ENCODE results near the gene AFTPH.

GRCh38 chr2:64617631-64618151, 93.6 kb downstream of the AFTPH start:
- no peak for TF ChIP-seq EZH2 (IDR thresholded peaks at IDR 0.05; ENCODE audit: borderline replicate concordance, low read depth, low read length, poor library complexity, severe bottlenecking)
- TF ChIP-seq, protein P1, sequence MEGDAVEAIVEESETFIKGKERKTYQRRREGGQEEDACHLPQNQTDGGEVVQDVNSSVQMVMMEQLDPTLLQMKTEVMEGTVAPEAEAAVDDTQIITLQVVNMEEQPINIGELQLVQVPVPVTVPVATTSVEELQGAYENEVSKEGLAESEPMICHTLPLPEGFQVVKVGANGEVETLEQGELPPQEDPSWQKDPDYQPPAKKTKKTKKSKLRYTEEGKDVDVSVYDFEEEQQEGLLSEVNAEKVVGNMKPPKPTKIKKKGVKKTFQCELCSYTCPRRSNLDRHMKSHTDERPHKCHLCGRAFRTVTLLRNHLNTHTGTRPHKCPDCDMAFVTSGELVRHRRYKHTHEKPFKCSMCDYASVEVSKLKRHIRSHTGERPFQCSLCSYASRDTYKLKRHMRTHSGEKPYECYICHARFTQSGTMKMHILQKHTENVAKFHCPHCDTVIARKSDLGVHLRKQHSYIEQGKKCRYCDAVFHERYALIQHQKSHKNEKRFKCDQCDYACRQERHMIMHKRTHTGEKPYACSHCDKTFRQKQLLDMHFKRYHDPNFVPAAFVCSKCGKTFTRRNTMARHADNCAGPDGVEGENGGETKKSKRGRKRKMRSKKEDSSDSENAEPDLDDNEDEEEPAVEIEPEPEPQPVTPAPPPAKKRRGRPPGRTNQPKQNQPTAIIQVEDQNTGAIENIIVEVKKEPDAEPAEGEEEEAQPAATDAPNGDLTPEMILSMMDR (conservative IDR thresholded peaks at IDR 0.05; ENCODE audit: low read depth, low read length), result no peak
